Adipose tissue (tissue), 3 donors: ENCODE results near the gene PYURF. TPM values are rescaled to one million over a fixed set of nuclear protein-coding genes. Genes with fewer than 3 reads are reported as not detected.
"Not testable (repeated sequence)": the region's sequence is repeated elsewhere in the genome, so short reads cannot be mapped to it uniquely, and the experiment has no call there.

Experiments used
- H3K27ac ChIP-seq: one replicate; pipeline ENCODE4 v1.5.1; 2013; ENCODE audit warnings: low read depth, low read length
- WGBS, 3 donors: extraction: QIAGEN DNeasy Blood & Tissue Kit; methylation state at CpG; one replicate each; pipeline ENCODE4 v1.1.7; 2013; 5-methylcytosine and 5-hydroxymethylcytosine counted together
- polyA plus RNA-seq, 3 donors: library from polyadenylated mRNA; stranded (reverse); fragments of 200-250 nt; gene quantifications; one replicate each; pipeline ENCODE4 v1.2.3, GENCODE V29; 2013
- donor health status: healthy with polysubstance abuse.
- donor health status: Bipolar disorder and iron deficiency.
- donor health status: healthy.

Gene PYURF
- 100 to 1,000 TPM in 2 of 3 donors, 10 to 100 TPM in 1; 70.5 to 114 (median 113) TPM for polyA plus RNA-seq

- H3K27ac ChIP-seq, result peak within 1 kb of the TSS; percentile 93
- 0 to 1% (median 1%) methylated on average over 57 to 68 of the region's 68 CpGs for WGBS, 3 donors
Measured at GRCh38 chr4:88523325-88524129, at the start of gene PYURF. Gene PYURF (minus strand): TSS chr4:88523776. CDS start chr4:88523700, 76 bp downstream.

- no peak overlapping the region for H3K27ac ChIP-seq
Measured at GRCh38 chr4:88570001-88570400, 46.4 kb upstream of the PYURF start.

GRCh38 chr4:88567591-88567990, 44.0 kb upstream of the PYURF start:
- 83 to 93% (median 92%) methylated on average over 1 of the region's 1 CpG for WGBS, 3 donors
- no peak overlapping the region for H3K27ac ChIP-seq

- 87 to 95% (median 88%) methylated on average over 7 of the region's 7 CpGs for WGBS, 3 donors
- no peak overlapping the region for H3K27ac ChIP-seq
Measured at GRCh38 chr4:88549815-88550214, 26.2 kb upstream of the PYURF start.

- 22 to 26% (median 24%) methylated on average over 9 of the region's 9 CpGs for WGBS, 3 donors
- H3K27ac ChIP-seq, result not testable (repeated sequence)
Measured at GRCh38 chr4:88539322-88540068, 15.9 kb upstream of the PYURF start.

- WGBS, 3 donors, result 84 to 96% (median 93%) methylated on average over 1 of the region's 1 CpG
Measured at GRCh38 chr4:88537709-88538108, 14.1 kb upstream of the PYURF start.

GRCh38 chr4:88535090-88535755, 11.6 kb upstream of the PYURF start:
- WGBS, 3 donors, result 78 to 95% (median 89%) methylated on average over 2 of the region's 2 CpGs
- no peak overlapping the region for H3K27ac ChIP-seq

More at GRCh38 chr4:88537709-88538108, 14.1 kb upstream of the PYURF start:
- H3K27ac ChIP-seq, result no peak overlapping the region

GRCh38 chr4:88533937-88534750, 10.6 kb upstream of the PYURF start:
- H3K27ac ChIP-seq, result no peak overlapping the region
- WGBS, 3 donors, result 61 to 73% (median 68%) methylated on average over 4 of the region's 4 CpGs

GRCh38 chr4:88533088-88533790, 9.7 kb upstream of the PYURF start:
- no peak overlapping the region for H3K27ac ChIP-seq
- 81 to 87% (median 87%) methylated on average over 6 of the region's 6 CpGs for WGBS, 3 donors

- WGBS, 3 donors, result 66 to 74% (median 70%) methylated on average over 3 of the region's 3 CpGs
- no peak overlapping the region for H3K27ac ChIP-seq
Measured at GRCh38 chr4:88531549-88531948, 8.0 kb upstream of the PYURF start.

- no peak overlapping the region for H3K27ac ChIP-seq
- WGBS, 3 donors, result 88 to 91% (median 89%) methylated on average over 3 of the region's 3 CpGs
Measured at GRCh38 chr4:88528861-88529260, 5.3 kb upstream of the PYURF start.

- H3K27ac ChIP-seq, result no peak overlapping the region
- 93 to 94% (median 94%) methylated on average over 8 of the region's 8 CpGs for WGBS, 3 donors
Measured at GRCh38 chr4:88527787-88528186, 4.2 kb upstream of the PYURF start.

GRCh38 chr4:88526221-88526815, 2.7 kb upstream of the PYURF start:
- 28 to 51% (median 48%) methylated on average over 1 of the region's 1 CpG for WGBS, 3 donors
- H3K27ac ChIP-seq, result no peak overlapping the region

- H3K27ac ChIP-seq, result peak overlapping the region; percentile 73
- WGBS, 3 donors, result 42 to 55% (median 49%) methylated on average over 2 of the region's 2 CpGs
Measured at GRCh38 chr4:88524171-88524570, 595 bp upstream of the PYURF start.

GRCh38 chr4:88522702-88523324, 763 bp downstream of the PYURF start:
- peak overlapping the region; percentile 93 for H3K27ac ChIP-seq
- 0 to 1% (median 1%) methylated on average over 28 of the region's 28 CpGs for WGBS, 3 donors

GRCh38 chr4:88518911-88519310, 4.7 kb downstream of the PYURF start:
- 85 to 89% (median 87%) methylated on average over 6 of the region's 6 CpGs for whole genome bisulfite sequencing, 3 donors
- no peak overlapping the region for H3K27ac ChIP-seq

GRCh38 chr4:88517825-88518224, 5.8 kb downstream of the PYURF start:
- H3K27ac ChIP-seq, result no peak overlapping the region
- WGBS, 3 donors, result 70 to 75% (median 72%) methylated on average over 3 of the region's 3 CpGs
